ENCODE data around the gene PCDHA1. TPM values are rescaled to one million over a fixed set of nuclear protein-coding genes. Genes with fewer than 3 reads are reported as not detected.
"Not testable (repeated sequence)": the region's sequence is repeated elsewhere in the genome, so short reads cannot be mapped to it uniquely, and the experiment has no call there.

PCDHA1 gene
- total RNA-seq: not detected
- total RNA-seq: 0 reads per million in 2 donors

- Mint-ChIP-seq H3K27ac (no peak within 1 kb of the TSS), H3K4me1 (no peaks in the 10 kb centered on the region), H3K27me3 (peaks cover 16% of the 10 kb centered on the region), H3K36me3 (ENCODE audit: low read depth) (peaks cover 3% of the 10 kb centered on the region), H3K4me3 (no peak within 1 kb of the TSS)
- H3K9me3 ChIP-seq (ENCODE audit: control insufficient read depth, low read length, poor library complexity, severe bottlenecking): peaks cover 11% of the 10 kb centered on the region
- ATAC-seq: no peak
- DNase-seq: no peak
Measured at GRCh38 chr5:140785905-140786686, at the start of gene PCDHA1. TSS of gene PCDHA1 (plus strand) at chr5:140786140.

DNA sequence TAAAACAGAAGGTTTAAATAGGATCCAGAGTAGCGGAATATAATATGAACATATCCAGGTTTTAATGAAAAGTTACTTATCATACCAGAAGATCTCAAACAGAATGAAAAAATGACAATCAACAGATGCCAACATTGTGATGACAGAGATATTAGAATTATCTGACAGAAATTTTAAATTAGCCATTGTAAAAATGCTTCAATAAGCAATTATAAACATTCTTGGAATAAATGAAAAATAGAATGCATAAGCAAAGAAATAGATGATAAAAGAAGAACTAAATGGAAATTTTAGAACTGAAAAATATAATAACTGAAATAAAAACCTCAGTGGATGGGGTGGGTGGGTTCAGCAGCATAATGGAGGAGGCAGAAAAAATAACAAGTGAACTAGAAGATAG lies 48.5 kb upstream of the PCDHA1 start:
- no peaks in the 10 kb centered on the region for H3K9me3 ChIP-seq (ENCODE audit: control insufficient read depth, low read length, poor library complexity, severe bottlenecking)
- ATAC-seq (no peak), DNase-seq (no peak)
- Mint-ChIP-seq H3K27me3 (peaks cover 36% of the 10 kb centered on the region), H3K36me3 (ENCODE audit: low read depth) (no peaks in the 10 kb centered on the region), H3K27ac (no peak overlapping the region), H3K4me3 (no peak overlapping the region), H3K4me1 (no peaks in the 10 kb centered on the region)

GRCh38 chr5:140741967-140742366 lies 44.0 kb upstream of the PCDHA1 start:
- no peak for ATAC-seq
- H3K36me3 Mint-ChIP-seq (ENCODE audit: low read depth): no peaks in the 10 kb centered on the region
- H3K27me3 Mint-ChIP-seq: peaks cover 6% of the 10 kb centered on the region
- DNase-seq: no peak
- no peak overlapping the region for H3K27ac Mint-ChIP-seq
- no peaks in the 10 kb centered on the region for H3K4me1 Mint-ChIP-seq
- H3K4me3 Mint-ChIP-seq: no peak overlapping the region
- H3K9me3 ChIP-seq (ENCODE audit: control insufficient read depth, low read length, poor library complexity, severe bottlenecking): no peaks in the 10 kb centered on the region

GRCh38 chr5:140753561-140753960 lies 32.4 kb upstream of the PCDHA1 start:
- Mint-ChIP-seq H3K4me3 (no peak overlapping the region), H3K4me1 (no peaks in the 10 kb centered on the region), H3K27ac (no peak overlapping the region), H3K27me3 (no peaks in the 10 kb centered on the region), H3K36me3 (ENCODE audit: low read depth) (no peaks in the 10 kb centered on the region)
- ATAC-seq: no peak
- no peak for DNase-seq
- H3K9me3 ChIP-seq (ENCODE audit: control insufficient read depth, low read length, poor library complexity, severe bottlenecking): peaks cover 6% of the 10 kb centered on the region

DNA sequence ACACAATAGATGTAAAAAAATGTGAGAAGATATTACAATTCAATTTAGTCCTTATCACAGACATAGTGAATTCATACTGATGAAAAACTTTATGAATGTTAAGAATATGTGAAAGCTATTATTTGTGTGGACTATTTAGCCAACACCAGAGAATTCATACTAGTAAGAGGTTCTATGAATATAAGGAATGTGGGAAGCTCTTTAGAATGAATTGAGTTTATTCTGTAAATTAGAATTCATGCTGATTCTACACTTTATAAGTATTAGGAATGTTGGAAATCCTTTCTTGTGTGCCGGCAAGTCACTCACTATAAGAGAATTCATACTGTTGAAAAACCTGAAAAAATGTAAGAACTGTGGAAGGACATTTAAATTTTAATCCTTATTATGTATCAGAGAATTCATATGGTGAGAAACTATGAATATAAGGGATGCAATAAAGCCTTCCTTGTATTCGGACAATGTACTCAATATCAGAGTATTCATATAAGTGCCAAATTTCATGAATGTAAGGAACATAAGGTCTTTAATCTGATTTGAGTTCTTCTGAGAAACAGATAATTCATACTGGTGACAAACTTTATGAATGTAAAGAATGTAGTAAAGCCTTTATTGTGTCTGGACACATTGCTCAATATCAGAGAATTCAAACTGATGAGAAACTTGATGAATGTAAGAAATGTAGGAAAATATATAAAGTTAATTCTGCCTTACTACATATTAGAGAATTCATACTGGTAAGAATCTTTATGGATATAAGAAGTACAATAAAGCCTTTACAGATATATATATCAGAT lies 21.6 kb upstream of the PCDHA1 start:
- Mint-ChIP-seq H3K4me1 (no peaks in the 10 kb centered on the region), H3K36me3 (ENCODE audit: low read depth) (no peaks in the 10 kb centered on the region), H3K4me3 (no peak overlapping the region), H3K27ac (no peak overlapping the region), H3K27me3 (no peaks in the 10 kb centered on the region)
- DNase-seq (no peak), ATAC-seq (no peak)
- peaks cover 31% of the 10 kb centered on the region for H3K9me3 ChIP-seq (ENCODE audit: control insufficient read depth, low read length, poor library complexity, severe bottlenecking)

GRCh38 chr5:140767444-140767843 lies 18.5 kb upstream of the PCDHA1 start:
- H3K4me1 Mint-ChIP-seq: no peaks in the 10 kb centered on the region
- H3K27ac Mint-ChIP-seq: no peak overlapping the region
- H3K36me3 Mint-ChIP-seq (ENCODE audit: low read depth): no peaks in the 10 kb centered on the region
- no peak for DNase-seq
- peaks cover 31% of the 10 kb centered on the region for H3K9me3 ChIP-seq (ENCODE audit: control insufficient read depth, low read length, poor library complexity, severe bottlenecking)
- H3K27me3 Mint-ChIP-seq: no peaks in the 10 kb centered on the region
- ATAC-seq: no peak
- no peak overlapping the region for H3K4me3 Mint-ChIP-seq

GRCh38 chr5:140780512-140780911 lies 5.4 kb upstream of the PCDHA1 start:
- no peak overlapping the region for H3K4me3 Mint-ChIP-seq
- H3K9me3 ChIP-seq (ENCODE audit: control insufficient read depth, low read length, poor library complexity, severe bottlenecking): peaks cover 15% of the 10 kb centered on the region
- peaks cover 3% of the 10 kb centered on the region for H3K36me3 Mint-ChIP-seq (ENCODE audit: low read depth)
- DNase-seq (no peak), ATAC-seq (no peak)
- no peak overlapping the region for H3K27ac Mint-ChIP-seq
- no peaks in the 10 kb centered on the region for H3K4me1 Mint-ChIP-seq
- H3K27me3 Mint-ChIP-seq: no peaks in the 10 kb centered on the region

- DNase-seq; H3K4me1 Mint-ChIP-seq; H3K27ac Mint-ChIP-seq; ATAC-seq; H3K4me3 Mint-ChIP-seq; H3K9me3 ChIP-seq (ENCODE audit: control insufficient read depth, low read length, poor library complexity, severe bottlenecking); H3K36me3 Mint-ChIP-seq (ENCODE audit: low read depth): not testable (repeated sequence)
- peaks cover 16% of the 10 kb centered on the region for H3K27me3 Mint-ChIP-seq
Measured at GRCh38 chr5:140787422-140787821, 1.5 kb downstream of the PCDHA1 start.

- peaks cover 21% of the 10 kb centered on the region for H3K27me3 Mint-ChIP-seq
- DNase-seq; H3K9me3 ChIP-seq (ENCODE audit: control insufficient read depth, low read length, poor library complexity, severe bottlenecking); H3K4me3 Mint-ChIP-seq; H3K36me3 Mint-ChIP-seq (ENCODE audit: low read depth); ATAC-seq; H3K4me1 Mint-ChIP-seq; H3K27ac Mint-ChIP-seq: not testable (repeated sequence)
Measured at GRCh38 chr5:140787849-140788504, 2.0 kb downstream of the PCDHA1 start.

GRCh38 chr5:140791089-140791488 lies 5.1 kb downstream of the PCDHA1 start:
- peaks cover 24% of the 10 kb centered on the region for H3K27me3 Mint-ChIP-seq
- DNase-seq (no peak), ATAC-seq (no peak)
- H3K27ac Mint-ChIP-seq: no peak overlapping the region
- H3K36me3 Mint-ChIP-seq (ENCODE audit: low read depth): no peaks in the 10 kb centered on the region
- H3K4me3 Mint-ChIP-seq: no peak overlapping the region
- H3K9me3 ChIP-seq (ENCODE audit: control insufficient read depth, low read length, poor library complexity, severe bottlenecking): peaks cover 2% of the 10 kb centered on the region
- no peaks in the 10 kb centered on the region for H3K4me1 Mint-ChIP-seq

DNA sequence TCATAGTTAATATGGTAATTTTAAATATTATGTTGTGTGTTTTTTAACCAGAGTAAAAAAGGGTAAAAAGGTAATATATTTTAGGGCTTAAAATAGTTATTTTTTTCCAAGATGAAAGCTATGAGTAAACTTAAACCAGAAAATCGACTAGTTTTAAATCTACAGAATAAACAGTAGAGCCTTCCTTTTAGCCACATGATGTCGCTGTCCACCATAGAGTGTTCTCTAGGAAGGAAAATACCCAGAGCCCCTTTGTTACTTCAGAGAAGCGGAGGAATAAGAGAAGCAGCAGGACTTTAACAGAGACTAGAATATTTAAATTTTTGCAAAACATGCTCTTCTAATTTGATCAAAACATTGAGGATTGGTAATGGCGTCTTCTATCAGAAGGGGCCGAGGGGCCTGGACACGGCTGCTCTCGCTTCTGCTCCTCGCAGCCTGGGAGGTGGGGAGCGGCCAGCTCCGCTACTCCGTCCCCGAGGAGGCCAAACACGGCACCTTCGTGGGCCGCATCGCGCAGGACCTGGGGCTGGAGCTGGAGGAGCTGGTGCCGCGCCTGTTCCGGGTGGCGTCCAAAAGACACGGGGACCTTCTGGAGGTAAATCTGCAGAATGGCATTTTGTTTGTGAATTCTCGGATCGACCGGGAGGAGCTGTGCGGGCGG lies 8.8 kb downstream of the PCDHA1 start, which contains the start of gene PCDHA2:
Gene PCDHA2 (plus strand): TSS at position 258 of the 664 bp plus-strand sequence.
- Mint-ChIP-seq H3K4me1 (no peaks in the 10 kb centered on the region), H3K27ac (no peak within 1 kb of the TSS), H3K36me3 (ENCODE audit: low read depth) (no peaks in the 10 kb centered on the region), H3K27me3 (peaks cover 13% of the 10 kb centered on the region), H3K4me3 (no peak within 1 kb of the TSS)
- peaks cover 2% of the 10 kb centered on the region for H3K9me3 ChIP-seq (ENCODE audit: control insufficient read depth, low read length, poor library complexity, severe bottlenecking)
- DNase-seq (no peak), ATAC-seq (no peak)

DNA sequence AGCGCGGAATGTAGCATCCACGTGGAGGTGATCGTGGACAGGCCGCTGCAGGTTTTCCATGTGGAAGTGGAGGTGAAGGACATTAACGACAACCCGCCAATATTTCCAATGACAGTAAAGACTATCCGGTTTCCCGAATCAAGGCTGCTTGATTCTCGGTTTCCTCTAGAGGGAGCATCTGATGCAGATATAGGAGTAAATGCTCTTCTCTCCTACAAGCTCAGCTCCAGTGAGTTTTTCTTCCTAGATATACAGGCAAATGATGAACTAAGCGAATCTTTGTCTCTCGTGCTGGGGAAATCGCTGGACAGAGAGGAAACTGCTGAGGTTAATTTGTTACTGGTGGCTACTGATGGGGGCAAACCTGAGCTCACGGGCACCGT lies 9.3 kb downstream of the PCDHA1 start:
- no peaks in the 10 kb centered on the region for H3K4me1 Mint-ChIP-seq
- no peak overlapping the region for H3K27ac Mint-ChIP-seq
- no peak overlapping the region for H3K4me3 Mint-ChIP-seq

More for the DNA sequence above, 9.3 kb downstream of the PCDHA1 start:
- DNase-seq (no peak), ATAC-seq (no peak)
- peaks cover 2% of the 10 kb centered on the region for H3K9me3 ChIP-seq (ENCODE audit: control insufficient read depth, low read length, poor library complexity, severe bottlenecking)
- Mint-ChIP-seq H3K36me3 (ENCODE audit: low read depth) (no peaks in the 10 kb centered on the region), H3K27me3 (peaks cover 11% of the 10 kb centered on the region)

Measured in T-helper 17 cell (primary cell).